HG02870 (cell line): ENCODE data around the gene MCAT.
"Not testable (repeated sequence)": the region's sequence is repeated elsewhere in the genome, so short reads cannot be mapped to it uniquely, and the experiment has no call there.

Source experiments
- ATAC-seq: cut with Tn5 transposase; IDR thresholded peaks from one replicate; pipeline ENCODE4 v1.9.1; 2021; ENCODE audit warnings: mild to moderate bottlenecking, moderate library complexity; ENCODE audit not compliant: unreplicated experiment

MCAT gene

GRCh38 chr22:43154887-43155536 is 11.8 kb upstream of the MCAT start:
- ATAC-seq: no peak

- no peak for ATAC-seq
These were observed 10.7 kb upstream of the MCAT start for GRCh38 chr22:43153899-43154298.

- no peak for ATAC-seq
These were observed 9.3 kb upstream of the MCAT start for GRCh38 chr22:43152357-43153071.

GRCh38 chr22:43152003-43152356 is 8.8 kb upstream of the MCAT start:
- no peak for ATAC-seq

GRCh38 chr22:43151251-43152002 is 8.2 kb upstream of the MCAT start, which contains the start of gene TSPO:
TSPO (plus strand) TSS chr22:43151559; CDS start chr22:43159239, 7,680 bp downstream.
- no peak for ATAC-seq

GRCh38 chr22:43150731-43151206 is 7.6 kb upstream of the MCAT start:
- ATAC-seq: no peak

- no peak for ATAC-seq
These were observed 5.4 kb upstream of the MCAT start for GRCh38 chr22:43148581-43148980.

GRCh38 chr22:43147821-43148220 is 4.6 kb upstream of the MCAT start:
- ATAC-seq: no peak

GRCh38 chr22:43146332-43146731 is 3.1 kb upstream of the MCAT start:
- ATAC-seq: not testable (repeated sequence)

GRCh38 chr22:43145371-43145770 is 2.2 kb upstream of the MCAT start:
- not testable (repeated sequence) for ATAC-seq

GRCh38 chr22:43144949-43145348 is 1.8 kb upstream of the MCAT start:
- no peak for ATAC-seq

- no peak for ATAC-seq
These were observed 6.4 kb downstream of the MCAT start for GRCh38 chr22:43136801-43137200.

GRCh38 chr22:43136255-43136654 is 6.9 kb downstream of the MCAT start:
- no peak for ATAC-seq

- no peak for ATAC-seq
These were observed 7.6 kb downstream of the MCAT start for GRCh38 chr22:43135565-43135964.

- ATAC-seq: no peak
These were observed 8.6 kb downstream of the MCAT start for GRCh38 chr22:43134553-43134952.

GRCh38 chr22:43133401-43133800 is 9.8 kb downstream of the MCAT start:
- ATAC-seq: no peak

GRCh38 chr22:43131773-43132501 is 11.3 kb downstream of the MCAT start:
- no peak for ATAC-seq

GRCh38 chr22:43129426-43130425 is 13.5 kb downstream of the MCAT start:
- no peak for ATAC-seq

GRCh38 chr22:43128928-43129424 is 14.2 kb downstream of the MCAT start:
- no peak for ATAC-seq

- no peak for ATAC-seq
These were observed 15.1 kb downstream of the MCAT start for GRCh38 chr22:43128116-43128515.
